DMS53 treated with DMSO at 0.1 percent for 48 hours (cell line): ENCODE data around the gene MDGA2.

ENCODE experiments used
- DNase-seq: peaks from one replicate; lab custom pipeline; 2025; ENCODE audit not compliant: unreplicated experiment; lab: John Stamatoyannopoulos, UW

The MDGA2 gene

DNA sequence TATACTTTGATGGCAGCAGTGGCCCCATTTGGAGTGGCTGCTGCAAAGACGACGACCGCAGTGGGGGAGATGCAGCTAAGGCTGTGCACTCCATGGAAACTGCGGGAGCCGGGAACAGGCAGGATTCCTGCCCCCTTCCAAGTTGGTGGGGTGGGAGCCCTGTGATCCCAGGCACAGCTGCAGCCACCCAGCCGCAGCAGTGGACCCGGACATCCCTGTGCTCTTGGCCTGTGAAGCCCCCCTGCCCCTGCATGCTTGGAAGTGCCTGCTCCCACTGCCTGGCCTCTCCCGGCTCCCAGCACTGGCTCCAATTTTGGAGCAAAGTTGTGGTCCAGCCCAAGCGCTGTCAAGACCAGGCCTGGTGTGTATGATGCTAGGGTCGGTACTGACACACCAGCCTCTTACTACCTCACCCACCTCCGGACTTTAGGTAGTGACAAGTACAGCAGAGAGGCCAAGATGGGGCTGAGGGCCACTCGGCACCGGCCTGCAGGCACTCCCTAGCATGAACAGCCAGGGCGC lies 521.1 kb downstream of the MDGA2 start:
- no peak for DNase-seq

DNA sequence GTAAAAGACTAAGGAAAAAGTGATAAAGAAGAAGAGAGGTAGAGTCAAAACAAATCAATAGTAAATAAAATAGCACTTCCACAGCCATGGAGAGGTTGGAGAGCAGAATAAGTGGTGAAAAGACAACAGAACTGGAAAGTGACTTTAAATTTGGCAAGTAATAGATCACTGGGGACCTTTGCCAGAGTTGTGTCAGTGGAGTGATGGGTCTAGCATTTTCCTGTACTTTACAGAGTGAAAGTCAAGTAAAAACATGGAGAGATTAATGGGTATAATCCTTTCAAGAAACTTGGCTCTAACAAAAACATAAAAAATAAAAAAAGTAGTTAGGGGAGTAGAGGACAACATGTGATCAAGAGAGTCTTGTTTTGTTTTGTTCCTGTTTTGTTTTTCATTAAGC lies 521.7 kb downstream of the MDGA2 start:
- no peak for DNase-seq

DNA sequence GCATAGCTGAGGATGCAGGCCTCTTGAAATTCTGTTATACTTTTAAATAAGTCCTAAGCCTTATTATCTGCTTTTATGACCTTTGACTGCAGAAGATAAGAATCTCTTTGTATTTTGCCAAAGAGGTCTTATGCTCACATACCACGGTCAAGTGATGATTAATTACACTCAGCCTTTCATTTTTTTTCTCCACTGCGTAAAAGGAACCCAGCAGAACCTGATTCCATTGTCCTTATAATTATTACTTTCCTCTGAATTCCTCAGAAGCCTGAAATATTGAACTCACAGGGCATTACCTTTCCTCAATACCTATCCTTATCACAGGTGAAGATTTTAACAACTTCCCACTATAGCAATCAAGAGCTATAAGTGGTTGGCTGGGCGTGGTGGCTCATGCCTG lies 525.1 kb downstream of the MDGA2 start:
- DNase-seq: no peak

DNA sequence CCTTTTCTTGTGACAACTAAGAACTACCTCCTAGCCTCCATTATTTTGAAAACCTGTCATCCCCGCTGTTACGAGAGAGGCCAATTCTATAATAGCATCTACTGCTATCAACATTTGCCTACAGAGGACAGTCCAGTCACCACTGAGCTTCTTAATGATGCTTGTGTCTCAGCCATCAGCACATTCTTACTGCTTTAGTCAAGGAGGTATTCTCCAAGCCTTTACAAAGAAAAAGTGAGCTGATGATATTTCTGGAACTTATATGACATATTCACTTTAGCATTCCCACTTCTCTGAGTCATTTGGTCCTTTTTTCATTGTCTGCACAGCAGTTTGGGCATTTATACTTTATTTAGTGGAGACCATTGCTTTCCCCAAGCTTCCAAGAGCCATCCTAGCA lies 526.1 kb downstream of the MDGA2 start:
- no peak for DNase-seq

DNA sequence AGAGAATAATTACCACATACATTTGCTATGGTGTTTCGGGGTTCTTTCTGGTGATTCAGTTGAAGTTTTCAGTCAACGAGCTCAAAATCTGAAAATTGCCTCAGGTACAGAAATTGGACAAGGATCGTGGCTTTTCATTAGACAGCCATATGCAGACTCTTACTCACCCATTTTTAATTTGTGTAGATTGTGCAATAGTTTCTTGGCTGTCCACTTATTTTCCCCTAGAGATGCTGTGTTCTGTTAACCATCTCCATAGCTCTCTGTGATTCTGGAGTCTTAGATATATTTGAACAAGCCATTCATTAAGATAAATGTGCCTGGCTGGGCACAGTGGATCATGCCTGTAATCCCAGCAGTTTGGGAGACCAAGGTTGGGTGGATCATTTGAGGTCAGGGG lies 526.7 kb downstream of the MDGA2 start:
- no peak for DNase-seq

DNA sequence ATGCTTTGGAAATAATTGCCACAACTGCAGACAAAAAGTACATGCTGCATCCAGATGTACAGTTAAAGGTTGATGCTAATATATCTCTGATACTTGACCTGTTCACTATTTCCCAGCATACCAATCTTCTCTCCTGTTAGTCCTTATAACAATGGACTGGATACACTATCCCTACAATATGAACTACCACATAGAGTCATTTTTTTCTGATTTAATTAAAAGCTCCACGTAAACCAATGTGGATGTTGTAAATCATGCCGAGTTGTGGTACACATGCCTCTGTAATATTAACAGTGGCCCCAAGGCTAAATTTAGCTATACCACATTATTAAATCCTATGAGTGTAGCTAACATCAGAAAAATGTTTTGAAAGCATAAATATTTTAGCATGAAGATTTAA lies 554.8 kb downstream of the MDGA2 start:
- no peak for DNase-seq

DNA sequence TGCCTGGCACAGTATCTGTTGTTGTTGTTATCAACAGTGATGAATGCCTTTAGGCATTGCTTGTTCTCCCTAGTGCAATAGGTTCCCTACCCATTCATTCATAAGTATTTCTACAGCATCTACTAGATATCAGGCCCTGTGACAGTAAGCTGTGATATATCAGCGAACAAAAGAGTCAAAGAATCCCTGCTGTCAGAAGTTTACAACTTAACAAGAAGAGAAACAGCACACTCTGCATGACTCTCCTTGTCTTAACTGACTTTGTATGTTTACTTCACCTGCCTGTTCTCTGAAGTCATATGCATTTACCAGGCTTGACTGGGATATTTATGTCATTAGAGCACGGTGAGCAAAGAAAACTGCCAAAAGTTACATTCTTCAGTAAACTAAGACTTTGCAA lies 571.6 kb downstream of the MDGA2 start:
- no peak for DNase-seq

DNA sequence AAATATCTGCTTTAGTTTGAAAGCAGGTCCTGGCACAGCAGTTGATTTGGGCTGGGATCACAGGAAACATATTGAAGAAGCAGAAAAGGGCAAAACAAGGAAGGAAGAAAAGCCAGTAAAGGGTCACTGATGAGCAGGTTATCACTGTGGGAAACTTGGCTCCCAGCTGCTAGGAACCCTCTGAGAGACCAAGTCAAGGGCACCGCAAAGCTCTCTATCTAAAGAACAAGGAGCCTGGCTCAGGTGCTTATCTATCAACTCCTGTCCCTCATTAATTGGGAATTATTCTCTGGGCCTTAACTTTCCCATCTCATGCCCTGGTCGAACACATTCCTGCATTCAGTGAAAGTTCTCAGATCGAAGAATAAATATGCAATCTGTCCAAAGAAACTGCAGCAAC lies 572.9 kb downstream of the MDGA2 start:
- no peak for DNase-seq

DNA sequence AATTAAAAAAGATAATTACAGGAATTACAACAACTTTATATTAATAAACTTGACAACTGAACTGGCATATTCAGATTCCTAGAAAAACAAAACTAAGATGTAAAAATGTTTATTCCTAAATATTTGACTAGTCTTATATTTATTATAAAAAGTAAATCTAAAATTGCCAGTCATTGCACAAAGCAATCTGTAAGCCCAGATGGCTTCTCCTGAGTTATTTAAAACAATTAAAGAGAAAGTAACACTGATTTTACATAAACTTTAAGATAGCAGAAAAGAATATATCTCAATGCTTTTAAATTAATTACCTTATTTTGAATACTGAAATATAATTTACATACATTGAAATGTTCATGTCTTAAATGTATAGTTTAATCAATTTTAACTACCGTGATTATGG lies 589.7 kb downstream of the MDGA2 start:
- no peak for DNase-seq

DNA sequence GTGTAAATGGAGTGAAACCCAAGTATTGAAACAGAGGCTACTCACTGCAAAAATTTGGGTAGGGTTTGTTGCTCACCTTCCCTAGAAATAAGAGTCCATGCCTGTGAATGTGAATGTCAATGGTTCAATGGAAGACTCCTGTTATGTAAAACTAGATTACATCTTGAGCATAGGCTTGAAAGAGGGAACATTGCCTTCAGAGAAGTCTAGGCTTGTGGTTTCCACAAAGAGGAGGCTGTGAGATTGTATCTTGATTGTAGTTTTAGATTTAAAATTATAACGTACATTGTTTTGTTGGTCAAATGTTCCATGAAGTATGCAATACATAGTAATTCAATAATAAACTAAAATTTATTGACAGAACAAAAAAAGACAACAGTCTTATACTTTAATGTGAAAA lies 610.1 kb downstream of the MDGA2 start:
- no peak for DNase-seq

DNA sequence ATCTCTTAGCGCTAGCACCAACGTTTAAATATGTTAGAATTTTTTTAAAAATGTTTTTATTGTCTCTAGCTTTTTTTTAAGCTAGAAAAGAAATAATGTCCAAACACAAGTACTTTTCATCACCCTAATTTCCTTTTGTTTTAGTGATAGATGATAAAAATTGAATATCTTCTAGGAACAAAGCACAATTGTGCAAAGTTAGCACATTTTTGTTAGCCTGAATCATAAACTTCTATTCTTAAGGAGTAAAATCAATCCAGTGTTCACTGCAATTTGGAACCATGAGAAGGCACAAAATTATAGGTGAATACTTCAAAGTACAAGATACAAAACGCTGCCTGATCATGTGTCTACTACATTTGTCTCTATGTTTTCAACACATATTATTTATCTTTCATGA lies 615.4 kb downstream of the MDGA2 start:
- DNase-seq: no peak

DNA sequence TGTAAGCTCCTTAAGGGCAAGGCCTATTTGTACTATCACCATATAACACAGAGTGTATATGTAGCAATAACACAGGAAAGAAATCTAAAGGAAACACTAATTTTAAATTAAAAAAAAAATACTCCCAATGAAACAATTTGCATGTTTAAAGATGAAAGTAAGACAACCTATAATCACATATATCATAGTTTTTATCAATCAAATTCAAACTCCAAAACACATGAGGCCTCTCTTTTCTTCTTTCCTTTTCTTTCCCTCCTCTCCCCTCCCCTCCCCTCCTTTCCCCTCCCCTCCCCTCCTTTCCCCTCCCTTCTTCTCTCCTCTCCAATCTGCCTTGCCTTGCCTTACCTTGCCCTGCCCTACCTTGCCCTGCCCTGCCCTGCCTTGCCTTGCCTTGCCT lies 618.0 kb downstream of the MDGA2 start:
- DNase-seq: no peak

DNA sequence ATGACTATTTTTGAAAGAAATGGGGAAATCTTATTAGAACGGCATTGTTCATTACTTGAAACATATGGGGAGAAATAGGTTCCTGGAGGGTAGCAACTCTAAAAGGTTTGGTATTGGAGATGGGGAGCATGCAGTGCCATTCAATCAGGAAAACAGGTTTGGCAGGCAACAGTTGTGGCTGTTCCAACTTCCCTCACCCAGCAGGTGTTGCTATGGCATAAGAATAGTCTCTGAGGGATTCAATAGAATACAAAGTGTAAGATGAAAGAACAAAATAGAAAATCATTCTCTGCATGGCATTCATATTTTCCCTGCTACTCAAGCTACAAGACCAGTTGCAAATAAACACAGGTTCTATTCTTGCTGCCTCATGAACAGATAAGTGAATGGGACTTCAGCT lies 630.6 kb downstream of the MDGA2 start:
- peak; percentile 62 for DNase-seq

DNA sequence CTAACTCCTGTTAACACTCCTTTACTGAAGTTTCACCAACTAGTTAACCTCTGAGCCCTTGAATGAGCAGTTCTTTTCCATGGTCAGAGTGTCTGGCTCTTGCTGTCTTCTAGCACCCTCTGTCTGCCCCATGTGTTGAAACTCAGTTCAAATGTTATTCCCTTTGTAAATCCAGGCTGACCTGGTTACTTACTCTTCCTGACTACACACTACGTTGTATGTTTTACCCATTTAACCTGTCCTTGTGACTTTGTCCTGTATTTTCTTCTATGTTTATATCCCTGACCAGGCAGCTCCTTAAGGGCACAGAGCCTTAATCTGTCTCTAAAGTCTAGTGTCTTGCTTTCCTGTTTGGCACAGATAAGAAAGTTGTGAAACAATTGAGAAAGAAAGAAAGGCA lies 634.9 kb downstream of the MDGA2 start:
- peak; percentile 33 for DNase-seq

DNA sequence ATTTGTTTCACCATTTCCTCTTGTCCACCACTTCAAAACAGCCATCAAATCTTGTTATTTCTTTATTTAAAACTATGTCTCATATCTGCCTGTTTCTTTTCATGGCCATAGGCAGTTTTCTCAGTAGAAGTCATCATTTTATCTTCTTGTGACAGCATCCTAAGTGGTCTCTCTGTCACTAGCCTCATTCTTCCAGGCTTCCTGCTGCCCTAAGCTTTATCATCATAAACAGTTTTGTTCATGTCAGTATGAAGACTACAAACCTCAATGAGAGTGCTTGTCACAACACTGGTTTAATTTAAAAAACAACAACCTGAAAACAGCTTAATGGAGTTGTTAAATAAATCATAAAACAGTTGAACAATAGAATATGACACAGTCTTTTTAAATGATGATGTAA lies 636.1 kb downstream of the MDGA2 start:
- no peak for DNase-seq

DNA sequence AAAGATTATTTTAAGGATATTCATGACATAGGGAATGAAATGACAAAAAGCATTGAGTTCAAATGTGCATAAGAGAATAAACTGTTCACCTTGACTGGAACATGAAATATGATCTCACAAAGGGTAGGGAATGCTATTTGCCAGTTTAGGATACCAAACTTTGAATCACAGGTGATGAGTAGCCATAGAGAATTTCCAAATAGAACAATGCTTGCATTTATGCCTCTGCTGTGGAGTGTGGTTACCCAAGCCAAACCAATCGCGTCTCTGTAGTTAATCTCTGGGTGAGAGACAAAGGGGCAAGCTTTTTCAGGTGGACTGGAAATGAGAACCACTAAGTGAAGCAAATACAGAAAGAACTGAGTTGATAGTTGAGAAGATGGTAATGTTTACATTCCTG lies 652.7 kb downstream of the MDGA2 start:
- no peak for DNase-seq

DNA sequence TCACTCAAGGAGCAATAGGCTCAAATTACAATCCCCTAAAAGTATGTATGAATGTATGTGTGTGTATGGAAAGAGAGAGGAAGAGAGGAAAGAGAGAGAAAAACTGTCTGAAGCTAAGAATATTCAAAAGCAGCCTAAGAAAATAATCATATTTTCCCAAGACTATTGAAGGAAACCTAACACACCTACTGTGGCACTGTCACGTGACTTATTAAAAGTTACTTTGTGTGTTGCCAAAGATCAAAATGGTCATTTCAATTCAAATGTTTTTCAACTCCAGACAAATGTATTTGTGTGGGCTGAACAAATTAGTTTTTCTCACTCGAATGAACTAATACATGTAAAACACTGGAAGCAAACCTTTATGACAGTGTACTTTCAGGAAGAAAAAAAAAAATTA lies 654.9 kb downstream of the MDGA2 start:
- no peak for DNase-seq

DNA sequence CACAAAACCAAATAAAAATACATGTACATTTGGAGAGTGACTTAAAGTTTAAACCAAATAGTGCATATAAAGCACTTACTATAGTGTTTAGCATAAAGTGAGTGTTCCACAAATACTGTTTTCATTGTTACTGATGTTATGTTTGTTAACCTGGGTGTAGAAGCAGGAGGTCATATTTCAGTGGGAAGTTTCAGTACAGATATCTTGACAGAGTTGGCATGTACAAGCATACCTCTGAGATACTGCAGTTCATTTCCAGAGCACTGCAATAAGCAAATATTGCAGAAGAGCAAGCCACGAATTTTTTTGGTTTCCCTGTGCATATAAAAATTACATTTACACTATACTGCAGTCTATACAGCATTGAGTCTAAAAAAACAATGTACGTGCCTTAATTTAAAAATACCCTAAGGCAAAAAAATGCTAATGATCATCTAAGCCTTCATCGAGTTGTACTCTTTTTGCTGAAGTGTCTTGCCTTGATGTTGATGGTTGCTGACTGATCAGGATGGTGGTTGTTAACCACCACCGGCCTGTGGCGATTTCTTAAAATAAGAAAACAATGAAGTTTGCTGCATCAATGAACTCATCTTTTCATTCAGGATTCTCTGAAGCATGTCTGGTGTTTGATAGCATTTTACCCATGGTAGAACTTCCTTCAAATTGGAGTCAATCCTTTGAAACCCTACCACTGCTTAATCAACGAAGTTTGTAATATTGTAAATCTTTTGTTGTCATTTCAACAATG lies 662.7 kb downstream of the MDGA2 start:
- no peak for DNase-seq

DNA sequence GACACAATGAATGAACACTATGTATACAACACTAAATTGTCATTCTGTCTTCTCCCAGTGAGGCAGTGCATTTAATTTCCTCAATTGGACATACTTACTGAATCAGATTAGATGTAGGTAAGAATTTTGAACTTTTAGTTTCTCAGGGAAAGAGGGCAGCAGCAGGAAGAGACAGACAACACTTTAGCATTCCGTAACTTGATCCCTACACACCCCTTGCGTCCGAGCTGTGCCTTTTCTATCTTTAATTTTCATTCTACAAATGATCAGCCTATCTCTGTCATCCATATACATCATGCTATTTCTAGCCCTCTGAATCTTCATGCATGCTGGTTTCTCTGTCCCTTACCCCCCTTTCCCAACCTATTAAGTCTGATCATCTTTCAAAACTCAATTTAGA lies 665.8 kb downstream of the MDGA2 start:
- DNase-seq: no peak

DNA sequence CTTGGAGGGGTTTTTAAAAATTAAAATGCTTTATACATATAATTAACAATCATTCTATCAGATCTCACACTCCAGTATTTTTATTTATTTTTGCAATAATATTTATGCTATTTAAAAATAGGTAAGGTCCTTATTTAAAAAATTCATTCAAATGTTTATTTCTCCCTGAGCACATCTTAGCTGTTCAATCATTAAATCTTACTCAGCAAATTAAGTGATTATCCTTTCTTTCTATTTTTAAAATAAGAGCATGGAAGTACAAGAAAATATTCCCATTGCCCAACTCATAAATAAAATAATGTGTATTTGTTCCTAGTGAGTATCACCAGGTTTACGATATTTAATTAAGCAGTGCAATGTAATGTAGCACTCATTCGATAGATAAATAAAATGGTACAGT lies 666.7 kb downstream of the MDGA2 start:
- no peak for DNase-seq

DNA sequence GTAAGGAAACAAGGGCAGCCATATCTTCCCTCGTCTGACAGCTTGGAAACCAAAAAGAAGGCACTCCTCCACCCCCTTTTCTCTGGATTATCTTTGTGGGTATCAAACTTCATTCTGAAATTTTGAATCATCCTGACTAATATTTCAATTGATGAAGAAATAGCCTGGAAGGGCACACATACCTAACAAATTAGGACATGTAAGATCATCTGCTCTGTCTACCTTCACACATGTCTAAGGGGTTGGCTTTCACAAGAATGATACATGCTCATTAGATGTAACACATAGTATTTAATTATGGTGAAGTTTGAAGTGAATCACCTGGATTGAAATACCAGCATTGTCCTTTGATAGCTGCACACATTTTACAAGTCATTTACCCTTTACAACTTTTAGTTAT lies 675.7 kb downstream of the MDGA2 start:
- DNase-seq: no peak

DNA sequence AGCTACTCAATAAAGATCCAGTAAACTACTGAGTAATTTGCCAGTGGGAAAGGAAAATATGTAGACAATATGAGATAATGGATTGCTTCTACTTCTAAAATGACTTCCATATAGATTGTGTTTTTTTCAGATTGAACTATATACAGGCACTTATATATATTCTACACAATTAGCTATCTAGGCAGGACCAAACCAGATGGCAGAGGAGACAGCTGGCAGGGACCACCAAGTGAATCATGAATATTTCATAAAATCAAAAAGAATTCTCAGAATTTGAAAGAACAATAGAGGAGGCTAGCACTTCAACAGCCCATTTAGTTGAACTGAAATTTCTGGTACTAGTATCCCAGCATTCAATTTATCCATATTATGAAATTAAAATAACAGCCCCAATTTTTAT lies 685.8 kb downstream of the MDGA2 start:
- DNase-seq: no peak

DNA sequence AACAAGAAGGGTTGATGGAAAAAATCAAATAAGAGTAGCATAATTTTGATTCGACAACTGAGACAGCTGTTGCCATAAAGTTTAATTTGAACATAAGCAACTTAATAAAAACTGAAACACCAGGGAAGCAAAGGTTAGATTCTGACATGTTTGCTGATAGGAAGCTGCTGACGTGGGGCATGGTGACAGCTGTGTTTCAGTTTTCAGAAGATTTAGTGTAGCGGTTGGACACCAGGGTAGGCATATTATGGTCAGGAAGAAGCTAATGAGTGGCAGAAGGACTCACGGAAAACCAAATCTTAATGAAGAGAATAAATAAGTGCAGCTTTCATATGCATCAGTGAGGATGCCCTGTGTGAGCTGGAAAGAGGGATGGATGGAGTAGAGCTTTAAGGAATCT lies 687.1 kb downstream of the MDGA2 start:
- DNase-seq: no peak
